Measurements from ENCODE around the gene RHBDL2. TPM values are rescaled to one million over a fixed set of nuclear protein-coding genes. Genes with fewer than 3 reads are reported as not detected.
"Not testable (repeated sequence)": the region's sequence is repeated elsewhere in the genome, so short reads cannot be mapped to it uniquely, and the experiment has no call there.

Gene RHBDL2
- total RNA-seq, 2 donors from 2014 or later, result not detected

- WGBS, 2 experiments (ENCODE audit: insufficient coverage in 1 of 2, insufficient read length in 1 of 2), result 93 to 97% methylated on average over 8 to 9 of the region's 9 CpGs
- Mint-ChIP-seq H3K36me3 (ENCODE audit: low read depth) (peaks cover 40% of the 10 kb centered on the region), H3K4me3 (no peak overlapping the region), H3K4me1 (peaks cover 2% of the 10 kb centered on the region), H3K9me3 (no peaks in the 10 kb centered on the region), H3K27ac (no peak overlapping the region), H3K27me3 (ENCODE audit: insufficient read depth) (no peaks in the 10 kb centered on the region)
- Histone ChIP-seq H3K4me3 (ENCODE audit: low read length) (no peak overlapping the region), H3K27ac (ENCODE audit: low read depth, low read length) (no peak overlapping the region), H3K36me3 (ENCODE audit: control insufficient read depth, insufficient read depth, low read length) (peaks cover 46% of the 10 kb centered on the region), H3K9me3 (ENCODE audit: control insufficient read depth, low read length) (no peaks in the 10 kb centered on the region), H3K9ac (ENCODE audit: extremely low read depth, low read length, poor library complexity, severe bottlenecking) (no peak overlapping the region), H3K27me3 (ENCODE audit: control insufficient read depth, insufficient read depth, low read length, poor library complexity, severe bottlenecking) (no peaks in the 10 kb centered on the region), H3K4me1 (ENCODE audit: control insufficient read depth, insufficient read depth, low read length) (no peaks in the 10 kb centered on the region)
- no peak for TF ChIP-seq CTCF (conservative IDR thresholded peaks at IDR 0.05)
- DNase-seq, result no peak
Measured at GRCh38 chr1:38839363-38839762, 102.3 kb downstream of the RHBDL2 start.

GRCh38 chr1:38836316-38836715 lies 105.3 kb downstream of the RHBDL2 start:
- H3K27me3 ChIP-seq (ENCODE audit: control insufficient read depth, insufficient read depth, low read length, poor library complexity, severe bottlenecking); H3K27me3 Mint-ChIP-seq (ENCODE audit: insufficient read depth); H3K27ac Mint-ChIP-seq; H3K9ac ChIP-seq (ENCODE audit: extremely low read depth, low read length, poor library complexity, severe bottlenecking); H3K4me1 ChIP-seq (ENCODE audit: control insufficient read depth, insufficient read depth, low read length); H3K9me3 ChIP-seq (ENCODE audit: control insufficient read depth, low read length); H3K4me3 Mint-ChIP-seq; H3K27ac ChIP-seq (ENCODE audit: low read depth, low read length); H3K4me3 ChIP-seq (ENCODE audit: low read length); H3K9me3 Mint-ChIP-seq; H3K4me1 Mint-ChIP-seq; DNase-seq: not testable (repeated sequence)
- H3K36me3 ChIP-seq (ENCODE audit: control insufficient read depth, insufficient read depth, low read length), result peaks cover 27% of the 10 kb centered on the region
- peaks cover 22% of the 10 kb centered on the region for H3K36me3 Mint-ChIP-seq (ENCODE audit: low read depth)
- WGBS, 2 experiments (ENCODE audit: insufficient coverage in 1 of 2, insufficient read length in 1 of 2), result 83 to 94% methylated on average over 4 to 10 of the region's 10 CpGs

Other genes with a start within 250 kb of the RHBDL2 start
- 10 to 100 TPM; 23.0 to 33.2 TPM for gene RRAGC, start 82.1 kb downstream of the RHBDL2 start, total RNA-seq
- 10 to 100 TPM; 34.6 to 38.1 TPM for gene MYCBP, start 68.5 kb downstream of the RHBDL2 start, total RNA-seq
- gene GJA9, start 60.2 kb downstream of the RHBDL2 start, total RNA-seq, result not detected
- 100 to 1,000 TPM; 128 to 137 TPM for gene AKIRIN1, start 49.4 kb upstream of the RHBDL2 start, total RNA-seq
- gene NDUFS5, start 84.5 kb upstream of the RHBDL2 start, total RNA-seq, result 100 to 1,000 TPM; 295 to 349 TPM

All from endodermal cell (in vitro differentiated cells).